Stimulated activated naive CD4-positive, alpha-beta T cell (primary cell): ENCODE measurements around the gene DNMT1.

Source experiments
- DNase-seq, 6 experiments: peaks; one replicate each; lab custom pipeline; 2025; lab: John Stamatoyannopoulos, UW

Gene DNMT1

GRCh38 chr19:10141479-10141878 is 53.3 kb downstream of the DNMT1 start:
- DNase-seq: no peak

DNA sequence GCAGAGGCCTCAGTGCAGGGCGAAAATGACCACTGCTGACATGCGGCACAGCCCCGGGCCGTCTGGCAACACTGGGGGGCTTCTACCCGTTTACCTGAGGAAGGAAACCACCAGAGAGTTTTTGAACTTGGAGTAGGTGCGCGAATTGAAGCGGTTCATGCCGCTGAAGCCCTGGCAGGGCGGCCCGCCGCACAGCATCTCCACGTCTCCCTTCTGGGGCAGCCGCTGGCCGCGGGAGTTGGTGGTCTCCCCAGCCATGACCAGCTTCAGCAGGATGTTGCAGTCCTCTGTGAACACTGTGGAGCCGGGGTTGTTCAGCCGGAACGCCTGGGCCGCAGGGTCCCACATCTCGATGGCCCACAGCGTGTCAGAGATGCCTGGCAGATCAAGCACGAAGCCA is 54.8 kb downstream of the DNMT1 start:
- DNase-seq: no peak

DNA sequence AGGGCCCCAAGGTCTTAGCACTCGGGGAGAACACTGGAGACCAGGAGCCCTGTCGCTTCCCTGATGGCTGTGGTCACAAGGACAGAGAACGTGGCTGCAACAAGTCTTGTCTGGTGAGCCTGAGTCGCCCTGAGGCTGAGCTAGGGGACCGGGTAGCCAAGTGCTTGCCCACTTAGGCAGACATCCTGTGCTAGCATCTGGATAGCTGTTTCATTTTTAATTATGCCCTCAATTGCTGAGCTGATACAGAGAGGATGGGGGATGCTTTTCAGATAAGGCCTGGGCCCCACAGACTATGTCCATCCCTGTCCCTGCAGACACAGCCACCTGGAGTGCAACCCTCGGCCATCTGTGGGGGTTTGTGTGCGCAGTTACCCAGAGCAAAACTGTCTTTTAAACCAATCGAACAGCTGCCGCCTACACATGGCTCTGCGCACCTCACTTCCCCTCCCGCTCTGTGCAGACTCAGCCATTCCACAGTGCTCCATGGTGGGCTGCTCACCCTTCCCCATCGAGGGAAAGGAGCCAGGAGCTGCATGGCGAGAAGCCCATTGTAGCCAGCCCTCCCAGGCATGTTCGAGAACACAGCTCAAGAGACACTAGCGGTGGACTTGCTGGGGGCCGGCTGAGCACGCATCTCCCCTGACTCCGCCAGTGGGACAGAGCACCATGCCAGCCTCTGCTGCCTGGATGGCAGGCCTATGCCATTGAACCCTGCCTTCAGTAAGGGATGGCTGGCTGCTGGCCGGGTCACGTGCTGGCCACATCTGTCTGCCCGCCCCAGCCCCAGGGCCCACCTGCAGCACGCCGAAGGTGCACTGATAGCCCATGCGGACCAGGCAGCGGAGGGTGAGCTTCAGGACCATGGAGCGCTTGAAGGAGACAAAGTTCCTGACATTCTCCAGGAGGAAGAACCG is 55.6 kb downstream of the DNMT1 start:
- no peak for DNase-seq

DNA sequence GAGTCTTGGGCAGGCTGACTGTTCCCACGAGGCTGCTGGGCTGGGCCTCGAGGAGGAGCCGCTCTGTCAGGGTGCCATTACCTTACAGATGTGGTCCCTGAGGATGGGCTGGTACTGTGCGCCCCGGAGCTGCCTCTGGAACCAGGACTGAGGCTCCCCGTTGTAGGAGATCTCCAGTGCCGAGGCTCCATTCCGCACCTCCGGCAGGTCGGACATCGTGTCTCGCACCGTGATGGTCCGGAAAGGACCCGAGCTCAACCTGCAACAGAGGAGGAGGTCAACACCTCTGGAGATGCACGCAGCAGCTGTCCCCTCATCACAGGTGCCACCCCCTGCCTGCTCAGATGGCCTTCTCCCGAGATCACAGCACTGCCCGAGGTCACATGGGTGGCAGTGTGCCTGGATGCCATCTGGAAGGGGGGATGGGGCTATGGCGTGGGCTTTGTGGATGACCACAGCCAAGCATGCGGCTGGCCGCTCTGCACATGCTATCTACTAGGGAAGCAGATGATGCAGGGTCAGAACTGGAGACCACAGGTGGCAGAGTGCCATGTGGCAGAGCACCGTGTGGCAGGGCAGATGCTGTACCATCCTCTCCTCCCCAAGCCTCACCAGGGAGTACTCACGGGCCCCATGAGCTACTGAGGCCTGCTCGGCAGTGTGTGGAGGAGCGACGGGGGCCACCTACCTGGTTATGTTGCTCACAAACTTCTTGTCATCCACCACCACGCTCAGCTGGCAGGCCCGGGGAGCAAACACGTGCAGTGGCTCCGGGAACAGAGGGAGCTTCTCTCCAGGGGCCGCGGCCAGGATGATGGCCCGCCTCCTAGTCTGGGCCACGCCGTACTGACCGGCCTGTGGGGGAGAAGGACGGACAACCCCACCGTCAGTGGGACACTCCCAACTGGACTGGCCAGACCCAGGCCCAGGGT is 56.7 kb downstream of the DNMT1 start:
- no peak for DNase-seq

- no peak for DNase-seq
Observed at GRCh38 chr19:10136936-10137335, 57.8 kb downstream of the DNMT1 start.

DNA sequence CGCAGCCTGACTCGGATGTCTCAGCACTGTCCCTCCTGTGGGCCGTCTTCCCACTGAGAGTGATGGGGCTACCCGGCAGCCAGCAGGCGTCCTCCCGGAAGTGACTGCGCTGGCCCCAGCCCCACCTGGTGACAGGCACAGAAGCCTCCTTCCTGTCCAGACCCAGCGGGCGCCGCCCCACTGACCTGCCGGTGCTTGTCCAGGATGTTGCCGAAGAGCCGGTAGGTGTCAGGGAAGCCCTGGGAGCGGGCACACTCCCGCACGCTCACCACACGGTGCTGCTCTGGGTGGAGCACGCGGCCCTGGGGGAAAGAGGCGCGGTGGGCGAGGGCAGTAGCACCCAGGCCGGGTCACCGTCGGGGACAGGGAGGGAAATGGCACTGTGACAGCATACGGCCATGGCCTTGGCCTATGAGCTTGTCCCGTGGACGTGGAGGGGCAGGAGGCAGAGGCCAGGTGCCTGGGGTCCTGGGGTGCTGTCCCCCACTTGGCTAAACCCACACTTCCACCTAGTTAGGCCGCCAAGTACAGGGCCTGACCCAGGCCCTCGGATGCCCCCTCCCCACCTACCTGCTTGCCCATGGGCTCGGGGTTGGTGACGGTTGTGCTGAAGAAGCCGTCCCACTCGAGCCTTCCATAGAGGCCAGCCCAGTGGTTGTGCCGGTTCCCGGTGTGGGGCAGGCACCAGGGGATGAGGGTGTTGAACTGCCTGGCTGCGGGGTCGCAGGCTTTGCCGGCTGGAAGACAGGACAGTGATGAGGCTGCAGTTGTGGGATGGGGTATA is 59.0 kb downstream of the DNMT1 start:
- DNase-seq: no peak

DNA sequence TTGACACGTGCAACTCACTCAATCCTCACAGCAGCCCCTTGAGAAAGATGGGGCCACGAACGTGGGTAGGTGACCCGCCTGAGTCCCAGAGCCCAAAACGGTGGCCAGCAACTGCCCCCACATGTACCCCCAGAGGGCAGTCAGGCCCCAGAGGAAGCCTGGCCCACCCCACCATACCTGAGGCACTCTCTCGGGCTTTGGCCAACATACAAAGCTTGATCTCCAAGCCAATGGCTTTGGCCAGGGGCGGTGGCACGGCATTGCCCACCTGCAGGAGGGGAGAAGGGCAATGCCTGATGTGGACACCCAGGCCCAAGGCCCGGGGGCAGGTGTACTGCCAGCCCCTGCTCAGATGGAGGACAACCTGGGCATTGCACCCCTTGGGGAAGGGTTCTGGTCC is 60.7 kb downstream of the DNMT1 start:
- no peak for DNase-seq

- DNase-seq: no peak
Observed at GRCh38 chr19:10133596-10133995, 61.2 kb downstream of the DNMT1 start.

DNA sequence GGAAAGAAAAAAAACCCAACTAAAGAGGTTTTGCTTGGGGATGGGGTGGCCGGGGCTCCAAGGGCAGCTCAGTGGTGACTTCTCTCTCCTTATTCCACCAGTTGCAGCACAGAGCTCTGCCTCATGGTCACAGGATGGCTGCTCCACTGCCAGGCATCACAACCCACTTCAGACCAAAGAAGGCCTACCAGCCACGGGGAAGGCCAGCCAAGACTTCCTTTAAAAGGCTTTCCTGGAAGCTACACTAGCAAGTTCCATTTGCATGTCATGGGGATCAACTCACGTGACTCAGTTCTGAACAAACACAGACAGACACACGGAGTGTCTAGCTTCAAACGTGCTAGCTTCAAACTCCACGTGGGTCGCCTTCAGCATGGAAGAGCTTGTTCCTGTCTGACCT is 61.8 kb downstream of the DNMT1 start:
- no peak for DNase-seq

- no peak for DNase-seq
Observed at GRCh38 chr19:10126213-10126639, 68.5 kb downstream of the DNMT1 start.

DNA sequence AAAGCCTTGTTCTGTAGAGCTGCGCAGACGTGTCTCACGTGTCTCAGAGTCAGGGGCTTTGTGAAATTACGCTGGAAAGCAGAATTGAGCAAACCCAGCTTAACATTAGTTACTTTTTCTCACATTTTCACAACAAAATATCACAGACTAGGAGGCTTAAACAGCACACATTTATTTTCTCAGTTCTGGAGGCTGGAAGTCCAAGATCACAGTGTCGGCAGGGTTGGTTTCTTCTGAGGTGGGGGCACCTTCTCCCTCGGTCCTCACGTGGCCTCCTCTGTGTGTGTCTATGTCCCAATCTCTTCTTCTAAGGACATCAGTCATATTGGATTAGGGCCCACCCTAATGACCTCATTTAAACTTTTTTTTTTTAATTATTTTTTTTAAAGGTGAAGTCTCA is 70.3 kb downstream of the DNMT1 start:
- no peak for DNase-seq

DNA sequence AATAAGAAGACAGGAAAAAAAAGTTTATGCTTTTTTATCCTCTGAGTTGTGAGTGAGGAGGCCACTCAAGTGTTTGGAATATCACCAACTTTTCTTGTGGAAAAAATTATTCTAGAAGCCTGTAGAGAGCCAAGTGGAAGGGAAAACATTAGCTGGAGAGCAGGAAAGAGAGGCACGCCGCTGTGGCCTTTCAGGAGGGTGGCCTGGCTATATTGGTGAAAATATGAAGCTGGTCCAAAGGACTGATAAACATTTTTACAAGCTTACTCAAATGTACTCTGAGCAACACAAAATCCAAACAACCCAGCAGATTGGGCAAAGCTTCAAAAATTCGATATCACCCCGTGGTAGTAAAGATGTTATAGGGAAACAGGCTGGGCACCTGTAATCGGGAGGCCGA is 72.7 kb downstream of the DNMT1 start:
- DNase-seq: no peak

- no peak for DNase-seq
Observed at GRCh38 chr19:10120538-10121189, 74.1 kb downstream of the DNMT1 start.

- no peak for DNase-seq
Observed at GRCh38 chr19:10118960-10119359, 75.8 kb downstream of the DNMT1 start.

- no peak for DNase-seq
Observed at GRCh38 chr19:10116866-10117616, 77.7 kb downstream of the DNMT1 start.

- no peak for DNase-seq
Observed at GRCh38 chr19:10116085-10116865, 78.5 kb downstream of the DNMT1 start.

DNA sequence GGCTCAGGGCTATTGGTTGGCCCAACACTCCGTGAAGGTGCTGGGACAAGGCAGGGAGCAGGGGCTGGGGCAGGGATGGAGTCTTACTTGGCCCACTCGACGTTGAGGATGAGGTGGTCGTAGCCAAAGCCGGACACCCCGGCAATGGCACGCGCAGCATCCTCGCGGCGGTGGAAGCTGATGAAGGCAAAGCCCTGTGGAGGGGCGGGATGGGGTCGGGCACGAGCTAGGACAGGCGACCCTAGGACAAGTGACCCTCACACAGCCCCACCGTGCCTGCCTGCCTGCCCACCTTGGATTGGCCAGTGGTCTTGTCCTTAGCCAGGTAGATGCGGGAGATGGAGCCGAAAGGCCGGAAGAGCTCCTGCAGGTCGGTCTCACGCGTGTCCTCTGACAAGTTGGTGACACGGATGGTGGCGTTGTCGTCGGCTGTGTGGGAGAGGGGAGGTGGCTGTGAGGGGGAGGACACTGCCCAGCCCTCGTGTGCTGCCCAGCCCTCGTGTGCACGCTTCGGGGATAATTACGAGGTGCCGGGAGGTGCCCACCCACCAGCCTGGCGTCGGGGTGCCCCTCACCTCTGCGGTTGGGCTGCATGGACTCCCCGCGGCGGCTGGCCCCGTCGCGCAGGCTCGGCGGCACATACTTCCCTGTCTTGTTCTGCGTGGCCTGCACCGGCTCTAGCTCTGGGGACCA is 79.2 kb downstream of the DNMT1 start:
- DNase-seq: no peak

- no peak for DNase-seq
Observed at GRCh38 chr19:10114651-10115391, 79.9 kb downstream of the DNMT1 start.
